K562 (cell line): Measurements from ENCODE around the gene ADAR. TPM values are rescaled to one million over a fixed set of nuclear protein-coding genes. Genes with fewer than 3 reads are reported as not detected.

Experiments
- ATAC-seq: fragments of 200-7000 bp; cut with Tn5 transposase; 3 replicates; pipeline ENCODE4 v1.9.1; 2020; ENCODE audit warnings: moderate library complexity
- BruUV-seq: library from RNA; stranded (reverse); fragments of 400-500 nt; replicated peaks from 2 replicates; lab custom pipeline; 2021; lab: Mats Ljungman, UMichigan
- CTCF ChIA-PET: fragments of 300-600 bp; formaldehyde crosslinking; extraction: SDS; loops from one replicate; lab custom pipeline; 2021; ENCODE audit warnings: low intra/inter-chr PET ratio; lab: Yijun Ruan, JAX
- POLR2A ChIA-PET: fragments of 300-600, 350-650 bp; sonication (Branson Sonifier 250); formaldehyde crosslinking; extraction: SDS; loops from one replicate; lab custom pipeline; 2021; ENCODE audit warnings: antibody characterized with exemption, inconsistent platforms; lab: Yijun Ruan, JAX
- DNase-seq, 4 experiments: peaks; one replicate each; pipeline versions ENCODE4 v3.0.0 to v3.0.0-alpha.2; 2011 to 2018; ENCODE audit warnings: low spot score in 3 of 4, mixed read lengths in 3 of 4; ENCODE audit errors: extremely low read depth in 1 of 4
- FAIRE-seq: peaks from 2 replicates; lab custom pipeline; 2011; peaks lifted over from hg19 to GRCh38; lab: Jason Lieb, UNC
- H2AFZ ChIP-seq: 2 replicates; pipeline ENCODE4 v1.6.0; 2011; ENCODE audit warnings: low read depth, low read length, control low read depth, inconsistent platforms
- H3K27ac ChIP-seq: fragments of 200-600 bp; 3 replicates; pipeline ENCODE4 v1.8.0; 2011; ENCODE audit warnings: low read depth, mild to moderate bottlenecking, control low read depth, inconsistent platforms, low read length, moderate library complexity, mixed read lengths; ENCODE audit errors: extremely low read depth
- H3K27me3 ChIP-seq, 2 experiments: fragments of 300-600 bp in 1 of 2; 2 replicates in 1 of 2; 3 replicates in 1 of 2; pipeline versions ENCODE4 v1.6.0 to v1.8.0; 2011; ENCODE audit warnings: inconsistent platforms in 2 of 2, low read length in 2 of 2, mild to moderate bottlenecking in 1 of 2, mixed read lengths in 1 of 2, moderate library complexity in 1 of 2; ENCODE audit not compliant: control insufficient read depth in 2 of 2, insufficient read depth in 2 of 2
- H3K36me3 ChIP-seq: fragments of 300-600 bp; 3 replicates; pipeline ENCODE4 v1.8.0; 2011; ENCODE audit warnings: mild to moderate bottlenecking, low read length, inconsistent platforms; ENCODE audit not compliant: control insufficient read depth, insufficient read depth
- H3K4me1 ChIP-seq, 2 experiments: fragments of 200-600 bp in 1 of 2; replicated peaks in 1 of 2; 2 replicates in 1 of 2; 3 replicates in 1 of 2; pipeline versions ENCODE4 v1.5.1 to v1.8.0; 2011; ENCODE audit warnings: inconsistent platforms in 2 of 2, low read length in 2 of 2, mild to moderate bottlenecking in 1 of 2, mixed read lengths in 1 of 2, moderate library complexity in 1 of 2; ENCODE audit not compliant: control insufficient read depth in 2 of 2, insufficient read depth in 2 of 2
- H3K4me2 ChIP-seq: 2 replicates; pipeline ENCODE4 v1.6.1; 2011; ENCODE audit warnings: low read length, control low read depth, inconsistent platforms, mixed read lengths; ENCODE audit not compliant: insufficient read depth
- H3K4me3 ChIP-seq: fragments of 200-600 bp; sonication (generic), shearing (Covaris generic); 2 replicates; pipeline ENCODE4 v1.5.1; 2016; ENCODE audit warnings: control low read depth, inconsistent platforms
- H3K79me2 ChIP-seq: fragments of 200-600 bp; 3 replicates; pipeline ENCODE4 v1.8.0; 2011; ENCODE audit warnings: low read length, inconsistent platforms; ENCODE audit not compliant: control insufficient read depth, insufficient read depth
- H3K9ac ChIP-seq, 2 experiments: 2 replicates each; pipeline versions ENCODE4 v1.6.0 to v1.6.1; 2011; ENCODE audit warnings: low read depth in 2 of 2, low read length in 2 of 2, control low read depth in 1 of 2, inconsistent platforms in 1 of 2, mild to moderate bottlenecking in 1 of 2, mixed read lengths in 1 of 2; ENCODE audit not compliant: insufficient read depth in 1 of 2
- H3K9me1 ChIP-seq: one replicate; pipeline ENCODE4 v1.6.0; 2011; ENCODE audit warnings: inconsistent platforms, mild to moderate bottlenecking, low read length, moderate library complexity; ENCODE audit not compliant: control insufficient read depth, insufficient read depth
- H3K9me3 ChIP-seq: replicated peaks from 2 replicates; pipeline ENCODE4 v1.5.1; 2011; ENCODE audit warnings: low read depth, low read length, inconsistent platforms; ENCODE audit not compliant: control insufficient read depth, insufficient read depth
- H4K20me1 ChIP-seq: replicated peaks from 2 replicates; pipeline ENCODE4 v1.6.1; 2011; ENCODE audit warnings: low read length, inconsistent platforms, mixed read lengths; ENCODE audit not compliant: control insufficient read depth, insufficient read depth
- GABPA ChIP-seq: fragments of 200-800 bp; sonication (Bioruptor generic); conservative IDR thresholded peaks from 2 replicates; pipeline ENCODE4 v1.6.1; 2016; ENCODE audit warnings: low read depth, missing genetic modification characterization, missing compliant biosample characterization
- HCFC1 ChIP-seq: IDR thresholded peaks from 2 replicates; pipeline ENCODE4 v1.6.1; 2012; ENCODE audit warnings: low read depth, low read length, improper control_type of control experiment
- NFIX ChIP-seq: fragments of 250-450 bp; sonication (Bioruptor Pico); IDR thresholded peaks from 2 replicates; pipeline ENCODE4 v1.4.0; 2020; ENCODE audit warnings: low read depth, mild to moderate bottlenecking, moderate library complexity
- NR2C1 ChIP-seq, 2 experiments: fragments of 450-650 bp; IDR thresholded peaks; 2 replicates each; pipeline ENCODE4 v1.6.1; 2017; ENCODE audit warnings: mild to moderate bottlenecking in 2 of 2, antibody characterized with exemption in 1 of 2, inconsistent platforms in 1 of 2, missing compliant biosample characterization in 1 of 2, missing genetic modification characterization in 1 of 2
- NR2C2 ChIP-seq, 2 experiments: fragments of 200-800 bp in 1 of 2; sonication (Bioruptor generic) in 1 of 2; sonication (generic) in 1 of 2; formaldehyde crosslinking in 1 of 2; IDR thresholded peaks; 2 replicates each; pipeline versions ENCODE4 v1.6.1 to v1.8.0; 2016 to 2022; ENCODE audit warnings: mild to moderate bottlenecking in 1 of 2, missing compliant biosample characterization in 1 of 2, missing genetic modification characterization in 1 of 2, missing genetic modification reagents in 1 of 2
- NRF1 ChIP-seq, 2 experiments: fragments of 450-650 bp; IDR thresholded peaks in 1 of 2; conservative IDR thresholded peaks in 1 of 2; 2 replicates each; pipeline ENCODE4 v1.6.1; 2014; ENCODE audit warnings: mild to moderate bottlenecking in 2 of 2
- SIX5 ChIP-seq, 2 experiments: IDR thresholded peaks; 2 replicates each; pipeline ENCODE4 v1.6.1; 2011; ENCODE audit warnings: low read length in 2 of 2, borderline replicate concordance in 1 of 2, low read depth in 1 of 2, mild to moderate bottlenecking in 1 of 2, moderate library complexity in 1 of 2; ENCODE audit not compliant: insufficient read depth in 1 of 2
- XRCC3 ChIP-seq: fragments of 450-650 bp; IDR thresholded peaks from 2 replicates; pipeline ENCODE4 v1.6.1; 2017; ENCODE audit warnings: mild to moderate bottlenecking, moderate library complexity
- WGBS: fragments of 100-300 bp; shearing (Covaris generic); methylation state at CpG from one replicate; pipeline ENCODE4 v1.1.6; 2016; ENCODE audit warnings: low coverage, mixed read lengths; ENCODE audit not compliant: insufficient coverage; ENCODE audit errors: missing lambda C conversion rate; 5-methylcytosine and 5-hydroxymethylcytosine counted together
- in situ Hi-C: fragments of 300-500 bp; cut with MboI; formaldehyde crosslinking; loops from 4 replicates; pipeline ENCODE4 v1.15.0; 2018; ENCODE audit warnings: inconsistent platforms, mixed read lengths
- intact Hi-C: fragments of 100-400 bp; cut with micrococcal nuclease; formaldehyde crosslinking; loops from 2 replicates; pipeline ENCODE4 v1.14.2; 2022
- polyA plus RNA-seq, 8 experiments: library from polyadenylated mRNA; depleted of rRNA in 4 of 8; stranded (reverse) in 5 of 8; unstranded in 3 of 8; fragments of >200 nt; fragmentation: Nextera tagmentation in 2 of 8; fragmentation: Illumina TruSeq in 1 of 8; extraction: Ambion mirVana in 2 of 8; extraction: Trizol in 1 of 8; gene quantifications; 2 replicates each; pipeline versions ENCODE4 v1.2.1 to v1.2.3, GENCODE V29; 2011 to 2014; ENCODE audit warnings: inconsistent platforms in 1 of 8, missing spikeins in 1 of 8
- total RNA-seq, 7 experiments: library from RNA; depleted of rRNA in 6 of 7; stranded (reverse); fragments of >200 nt in 6 of 7; fragmentation: Illumina TruSeq in 2 of 7; extraction: Trizol in 2 of 7; gene quantifications; 2 replicates each; pipeline versions ENCODE4 v1.2.1 to v1.2.3, GENCODE V29; 2011 to 2021; ENCODE audit warnings: low replicate concordance in 1 of 7
- TF ChIP-seq, protein P1 (sequence below), 2 experiments: fragments of 450-650 bp in 1 of 2; sonication (generic) in 1 of 2; formaldehyde crosslinking in 1 of 2; IDR thresholded peaks in 1 of 2; conservative IDR thresholded peaks in 1 of 2; 2 replicates each; pipeline versions ENCODE4 v1.6.1 to v1.8.1; 2016 to 2023; ENCODE audit warnings: mild to moderate bottlenecking in 2 of 2, moderate library complexity in 2 of 2, inconsistent platforms in 1 of 2, missing genetic modification reagents in 1 of 2
- TF ChIP-seq, protein P2 (sequence below): sonication (generic); formaldehyde crosslinking; IDR thresholded peaks from 2 replicates; pipeline ENCODE4 v1.8.0; 2023; ENCODE audit warnings: mild to moderate bottlenecking, missing genetic modification reagents

ADAR gene
- total and polyA plus RNA-seq, 9 of the 15 experiments (the other 6 are each of a cell fraction or from before 2014, with no cell fraction given): 30.1 to 123 (median 60.2) TPM

DNA sequence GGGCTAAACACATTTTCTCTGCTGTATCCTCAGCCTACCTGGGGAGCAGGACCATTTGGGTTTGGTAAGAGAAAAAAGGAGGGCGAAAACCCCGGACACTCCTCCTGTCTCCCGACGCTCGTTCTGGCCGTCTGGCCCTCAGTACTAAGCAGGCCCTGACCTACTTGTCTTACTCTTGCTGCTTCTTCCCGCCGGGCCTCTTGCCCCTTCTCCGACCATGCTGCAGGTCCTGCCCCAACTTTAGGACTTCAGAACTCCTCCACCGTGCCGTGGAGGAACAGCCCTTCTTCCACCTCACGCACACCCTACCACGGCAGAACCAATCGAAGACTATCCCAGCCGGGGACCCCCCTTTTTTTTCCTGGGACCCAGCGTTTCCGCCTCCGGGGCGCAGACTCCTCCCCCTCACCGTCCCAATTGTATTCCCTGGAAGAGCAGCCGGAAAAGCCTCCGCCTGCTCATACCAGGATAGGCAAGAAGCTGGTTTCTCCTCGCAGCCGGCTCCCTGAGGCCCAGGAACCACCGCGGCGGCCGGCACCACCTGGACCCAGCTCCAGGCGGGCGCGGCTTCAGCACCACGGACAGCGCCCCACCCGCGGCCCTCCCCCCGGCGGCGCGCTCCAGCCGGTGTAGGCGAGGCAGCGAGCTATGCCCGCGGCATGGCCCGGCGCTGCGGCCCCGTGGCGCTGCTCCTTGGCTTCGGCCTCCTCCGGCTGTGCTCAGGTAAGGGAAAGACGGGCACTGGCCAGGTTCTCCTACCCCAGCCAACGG is 40.4 kb downstream of the ADAR start, which contains the start of gene CHRNB2 (continued):
- TF ChIP-seq, protein P1, sequence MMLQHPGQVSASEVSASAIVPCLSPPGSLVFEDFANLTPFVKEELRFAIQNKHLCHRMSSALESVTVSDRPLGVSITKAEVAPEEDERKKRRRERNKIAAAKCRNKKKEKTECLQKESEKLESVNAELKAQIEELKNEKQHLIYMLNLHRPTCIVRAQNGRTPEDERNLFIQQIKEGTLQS (IDR thresholded peaks at IDR 0.05): no peak
- TF ChIP-seq, protein P1 (CRISPR knock-in tag; conservative IDR thresholded peaks at IDR 0.05): no peak

DNA sequence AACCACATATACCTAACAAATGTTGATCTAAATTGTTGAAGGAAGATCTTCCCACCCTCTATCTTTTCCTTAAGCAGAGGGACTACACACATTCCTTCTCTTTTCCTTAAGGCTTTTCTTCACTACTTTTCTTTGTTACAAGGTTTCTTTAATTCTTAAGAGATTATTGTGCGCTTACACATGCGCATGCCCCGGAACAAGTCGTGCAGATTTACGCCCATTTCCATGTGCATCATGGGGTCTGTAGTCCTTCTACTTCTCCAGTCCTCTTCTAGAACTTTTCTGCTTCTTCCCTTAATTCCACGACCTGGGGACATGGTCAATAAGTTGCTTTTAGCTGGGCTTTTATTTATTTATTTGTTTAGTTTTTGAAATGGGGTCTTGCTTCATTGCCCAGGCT is 42.1 kb downstream of the ADAR start:
- H2AFZ ChIP-seq: no peak overlapping the region
- H4K20me1 ChIP-seq: no peaks in the 10 kb centered on the region; the same call in 1 of the 2 replicates
- DNase-seq: no peak
- WGBS: 8% methylated on average over 6 of the region's 6 CpGs
- H3K9me3 ChIP-seq: no peaks in the 10 kb centered on the region
- peaks cover 0 to 11% of the 10 kb centered on the region in 2 experiments; a peak in 3 of 5 replicates for H3K4me1 ChIP-seq
- H3K4me3 ChIP-seq: no peak overlapping the region
- TF ChIP-seq GABPA (peak; percentile 33; the same call in 1 of the 2 replicates), NR2C1 (IDR thresholded peaks at IDR 0.05) (peak; percentile 80), NR2C1 (tag; IDR thresholded peaks at IDR 0.05) (peak; percentile 91), NR2C2 (CRISPR knock-in tag; IDR thresholded peaks at IDR 0.05) (no peak), NR2C2 (tag; IDR thresholded peaks at IDR 0.05) (peak; percentile 72), NFIX (CRISPR knock-in tag) (no peak), XRCC3 (no peak), HCFC1 (peak; percentile 50; the same call in 1 of the 2 replicates), SIX5 (IDR thresholded peaks at IDR 0.05; ENCODE audit: borderline replicate concordance in 1 of 2, insufficient read depth in 1 of 2, low read depth in 1 of 2, low read length in 2 of 2) (0 out of 4 replicates have a peak, but pooled peaks of 1 of the 2 experiments have one; percentile 14), NRF1 (conservative IDR thresholded peaks at IDR 0.05 in 1 of 2, IDR thresholded peaks at IDR 0.05 in 1 of 2) (peak; percentile 71 to 74)
- TF ChIP-seq, protein P2, sequence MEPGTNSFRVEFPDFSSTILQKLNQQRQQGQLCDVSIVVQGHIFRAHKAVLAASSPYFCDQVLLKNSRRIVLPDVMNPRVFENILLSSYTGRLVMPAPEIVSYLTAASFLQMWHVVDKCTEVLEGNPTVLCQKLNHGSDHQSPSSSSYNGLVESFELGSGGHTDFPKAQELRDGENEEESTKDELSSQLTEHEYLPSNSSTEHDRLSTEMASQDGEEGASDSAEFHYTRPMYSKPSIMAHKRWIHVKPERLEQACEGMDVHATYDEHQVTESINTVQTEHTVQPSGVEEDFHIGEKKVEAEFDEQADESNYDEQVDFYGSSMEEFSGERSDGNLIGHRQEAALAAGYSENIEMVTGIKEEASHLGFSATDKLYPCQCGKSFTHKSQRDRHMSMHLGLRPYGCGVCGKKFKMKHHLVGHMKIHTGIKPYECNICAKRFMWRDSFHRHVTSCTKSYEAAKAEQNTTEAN (CRISPR knock-in tag): no peak
- TF ChIP-seq, all 486 proteins: peak for 6
- intact Hi-C loops (no loop called here), in situ Hi-C loops (no loop called here)
- ChIA-PET CTCF (interaction anchor here (0.6 kb wide), 1 partner anchor 505 kb away, joined by 3 read pairs; no protein-coding TSS in a partner anchor), POLR2A (interaction anchor here (1.0 kb wide), 1 partner anchor 23 kb away, joined by 3 read pairs; no protein-coding TSS in a partner anchor)
- Histone ChIP-seq H3K36me3 (no peaks in the 10 kb centered on the region), H3K9me1 (no peaks in the 10 kb centered on the region), H3K9ac (no peak overlapping the region), H3K27ac (no peak overlapping the region), H3K27me3 (peaks cover 16 to 65% of the 10 kb centered on the region in 2 experiments; a peak in 4 of 5 replicates), H3K4me2 (no peak overlapping the region), H3K79me2 (no peaks in the 10 kb centered on the region)
- ATAC-seq: no peak
- no TSS peak for BruUV-seq
- no peak for FAIRE-seq
